HepG2 (cell line): ENCODE measurements around the gene CKB. TPM values are rescaled to one million over a fixed set of nuclear protein-coding genes. Genes with fewer than 3 reads are reported as not detected.

Source experiments
- AKAP8 ChIP-seq: sonication (generic); formaldehyde crosslinking; IDR thresholded peaks from 2 replicates; pipeline ENCODE4 v1.5.1; 2020; ENCODE audit warnings: mild to moderate bottlenecking, missing genetic modification reagents
- GABPB1 ChIP-seq: IDR thresholded peaks from 2 replicates; pipeline ENCODE4 v1.6.1; 2016; ENCODE audit warnings: mild to moderate bottlenecking, missing genetic modification reagents, moderate library complexity, missing compliant biosample characterization
- HIVEP1 ChIP-seq: sonication (generic); formaldehyde crosslinking; IDR thresholded peaks from 2 replicates; pipeline ENCODE4 v1.4.0; 2020; ENCODE audit warnings: mild to moderate bottlenecking, missing genetic modification reagents
- MBNL3 ChIP-seq: fragments of 250-450 bp; sonication (Bioruptor Pico); conservative IDR thresholded peaks from 2 replicates; pipeline ENCODE4 v1.8.0; 2022; ENCODE audit warnings: mild to moderate bottlenecking, inconsistent platforms
- SETDB1 ChIP-seq: sonication (generic); formaldehyde crosslinking; IDR thresholded peaks from 2 replicates; pipeline ENCODE4 v1.5.1; 2020; ENCODE audit warnings: missing genetic modification reagents, mild to moderate bottlenecking, borderline replicate concordance
- TP53 ChIP-seq: sonication (generic); formaldehyde crosslinking; conservative IDR thresholded peaks from 2 replicates; pipeline ENCODE4 v1.4.0; 2020; ENCODE audit warnings: missing genetic modification reagents
- ZNF230 ChIP-seq: sonication (generic); formaldehyde crosslinking; IDR thresholded peaks from 2 replicates; pipeline ENCODE4 v1.4.0; 2020; ENCODE audit warnings: mild to moderate bottlenecking, missing genetic modification reagents
- polyA plus RNA-seq, 8 experiments: library from polyadenylated mRNA; depleted of rRNA in 3 of 8; stranded (reverse) in 7 of 8; unstranded in 1 of 8; fragments of >200 nt; fragmentation: Illumina TruSeq in 4 of 8; extraction: Trizol in 4 of 8; gene quantifications; 2 replicates each; pipeline versions ENCODE4 v1.2.1 to v1.2.3, GENCODE V29; 2011 to 2016; ENCODE audit warnings: low read depth in 4 of 8, missing spikeins in 1 of 8, mixed read lengths in 1 of 8; ENCODE audit not compliant: insufficient read depth in 1 of 8
- total RNA-seq, 5 experiments: library from RNA; depleted of rRNA; stranded (reverse); fragments of >200 nt; fragmentation: Illumina TruSeq; extraction: Trizol; gene quantifications; 2 replicates each; pipeline ENCODE4 v1.2.3, GENCODE V29; 2016; ENCODE audit warnings: low read depth in 1 of 5
- TF ChIP-seq, protein P1 (sequence below): sonication (generic); formaldehyde crosslinking; IDR thresholded peaks from 2 replicates; pipeline ENCODE4 v1.4.0; 2020; ENCODE audit warnings: missing genetic modification reagents

The CKB gene
- total and polyA plus RNA-seq, 2 of the 13 experiments (the other 11 are each of a cell fraction or from before 2014, with no cell fraction given): 82.3 to 217 TPM

DNA sequence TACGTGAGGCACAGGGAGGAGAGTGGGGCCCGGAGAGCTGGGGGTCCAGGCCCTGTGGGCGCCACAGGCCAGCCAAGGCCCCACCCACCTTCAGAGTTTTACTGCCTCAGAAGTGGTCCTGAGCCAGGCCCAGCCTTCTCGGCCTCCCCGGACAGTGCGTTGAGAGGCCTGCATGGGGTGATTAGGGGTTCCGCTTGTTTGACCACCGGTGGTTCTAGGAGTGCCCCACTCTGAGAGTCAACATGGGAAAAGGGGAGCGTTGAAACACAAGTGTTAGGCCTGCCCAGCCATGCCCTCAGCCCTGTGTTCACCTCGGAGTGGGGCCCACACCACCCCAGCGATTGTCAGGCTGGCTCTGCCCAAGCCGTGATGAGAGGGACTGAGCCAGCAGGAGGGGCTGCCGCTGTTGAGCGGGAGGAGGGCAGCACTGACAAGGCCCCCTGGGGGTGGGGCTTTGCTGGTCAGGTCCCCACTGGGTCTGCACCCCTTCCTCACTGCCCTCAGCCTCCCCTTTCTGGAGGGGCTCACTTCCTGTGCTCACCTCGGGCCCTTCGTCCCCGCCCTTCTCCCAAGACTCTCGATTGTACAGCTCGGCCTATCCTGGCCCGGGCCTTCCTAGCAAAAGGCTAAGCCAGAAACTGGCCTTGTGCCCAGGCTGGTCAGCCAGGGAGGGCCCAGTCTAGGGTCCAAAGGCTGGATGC lies 4.8 kb downstream of the CKB start (continued):
- TF ChIP-seq, protein P1, sequence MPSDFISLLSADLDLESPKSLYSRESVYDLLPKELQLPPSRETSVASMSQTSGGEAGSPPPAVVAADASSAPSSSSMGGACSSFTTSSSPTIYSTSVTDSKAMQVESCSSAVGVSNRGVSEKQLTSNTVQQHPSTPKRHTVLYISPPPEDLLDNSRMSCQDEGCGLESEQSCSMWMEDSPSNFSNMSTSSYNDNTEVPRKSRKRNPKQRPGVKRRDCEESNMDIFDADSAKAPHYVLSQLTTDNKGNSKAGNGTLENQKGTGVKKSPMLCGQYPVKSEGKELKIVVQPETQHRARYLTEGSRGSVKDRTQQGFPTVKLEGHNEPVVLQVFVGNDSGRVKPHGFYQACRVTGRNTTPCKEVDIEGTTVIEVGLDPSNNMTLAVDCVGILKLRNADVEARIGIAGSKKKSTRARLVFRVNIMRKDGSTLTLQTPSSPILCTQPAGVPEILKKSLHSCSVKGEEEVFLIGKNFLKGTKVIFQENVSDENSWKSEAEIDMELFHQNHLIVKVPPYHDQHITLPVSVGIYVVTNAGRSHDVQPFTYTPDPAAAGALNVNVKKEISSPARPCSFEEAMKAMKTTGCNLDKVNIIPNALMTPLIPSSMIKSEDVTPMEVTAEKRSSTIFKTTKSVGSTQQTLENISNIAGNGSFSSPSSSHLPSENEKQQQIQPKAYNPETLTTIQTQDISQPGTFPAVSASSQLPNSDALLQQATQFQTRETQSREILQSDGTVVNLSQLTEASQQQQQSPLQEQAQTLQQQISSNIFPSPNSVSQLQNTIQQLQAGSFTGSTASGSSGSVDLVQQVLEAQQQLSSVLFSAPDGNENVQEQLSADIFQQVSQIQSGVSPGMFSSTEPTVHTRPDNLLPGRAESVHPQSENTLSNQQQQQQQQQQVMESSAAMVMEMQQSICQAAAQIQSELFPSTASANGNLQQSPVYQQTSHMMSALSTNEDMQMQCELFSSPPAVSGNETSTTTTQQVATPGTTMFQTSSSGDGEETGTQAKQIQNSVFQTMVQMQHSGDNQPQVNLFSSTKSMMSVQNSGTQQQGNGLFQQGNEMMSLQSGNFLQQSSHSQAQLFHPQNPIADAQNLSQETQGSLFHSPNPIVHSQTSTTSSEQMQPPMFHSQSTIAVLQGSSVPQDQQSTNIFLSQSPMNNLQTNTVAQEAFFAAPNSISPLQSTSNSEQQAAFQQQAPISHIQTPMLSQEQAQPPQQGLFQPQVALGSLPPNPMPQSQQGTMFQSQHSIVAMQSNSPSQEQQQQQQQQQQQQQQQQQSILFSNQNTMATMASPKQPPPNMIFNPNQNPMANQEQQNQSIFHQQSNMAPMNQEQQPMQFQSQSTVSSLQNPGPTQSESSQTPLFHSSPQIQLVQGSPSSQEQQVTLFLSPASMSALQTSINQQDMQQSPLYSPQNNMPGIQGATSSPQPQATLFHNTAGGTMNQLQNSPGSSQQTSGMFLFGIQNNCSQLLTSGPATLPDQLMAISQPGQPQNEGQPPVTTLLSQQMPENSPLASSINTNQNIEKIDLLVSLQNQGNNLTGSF (CRISPR knock-in tag): no peak
- no peak for TF ChIP-seq SETDB1 (CRISPR knock-in tag)
- TF ChIP-seq ZNF230 (CRISPR knock-in tag): no peak
- peak; percentile 23; the same call in 1 of the 2 replicates for TF ChIP-seq AKAP8 (CRISPR knock-in tag)
- 0 out of 2 replicates have a peak, but pooled peaks have one; percentile 27 for TF ChIP-seq HIVEP1 (CRISPR knock-in tag)
- no peak for TF ChIP-seq TP53
- no peak for TF ChIP-seq MBNL3 (CRISPR knock-in tag)
- peak; percentile 26; the same call in 1 of the 2 replicates for TF ChIP-seq GABPB1 (CRISPR knock-in tag)
- TF ChIP-seq, all 625 proteins: peak for 35
